DMS 273 treated with DMSO at 0.1 percent for 48 hours (cell line): ENCODE results near the gene CDK6.
"Not testable (repeated sequence)": the region's sequence is repeated elsewhere in the genome, so short reads cannot be mapped to it uniquely, and the experiment has no call there.

Experiments
- DNase-seq: peaks from one replicate; lab custom pipeline; 2025; lab: John Stamatoyannopoulos, UW

CDK6 gene

GRCh38 chr7:92836489-92836999 is at the start of gene CDK6:
Gene CDK6, minus strand, starts transcription at chr7:92836573. Its CDS starts 3,250 bp downstream, at chr7:92833323.
- DNase-seq: peak; percentile 36

GRCh38 chr7:92886039-92886438 is 49.7 kb upstream of the CDK6 start:
- not testable (repeated sequence) for DNase-seq

- no peak for DNase-seq
Observed at GRCh38 chr7:92884218-92884617, 47.8 kb upstream of the CDK6 start.

- DNase-seq: no peak
Observed at GRCh38 chr7:92882760-92883159, 46.4 kb upstream of the CDK6 start.

- DNase-seq: no peak
Observed at GRCh38 chr7:92881091-92881485, 44.7 kb upstream of the CDK6 start.

- no peak for DNase-seq
Observed at GRCh38 chr7:92880212-92881090, 44.1 kb upstream of the CDK6 start.

GRCh38 chr7:92877367-92877766 is 41.0 kb upstream of the CDK6 start:
- no peak for DNase-seq

GRCh38 chr7:92876836-92877235 is 40.5 kb upstream of the CDK6 start:
- DNase-seq: no peak

- DNase-seq: no peak
Observed at GRCh38 chr7:92875719-92876118, 39.3 kb upstream of the CDK6 start.

GRCh38 chr7:92875173-92875572 is 38.8 kb upstream of the CDK6 start:
- no peak for DNase-seq

- no peak for DNase-seq
Observed at GRCh38 chr7:92874567-92874966, 38.2 kb upstream of the CDK6 start.

GRCh38 chr7:92873776-92874175 is 37.4 kb upstream of the CDK6 start:
- DNase-seq: no peak

GRCh38 chr7:92872701-92873100 is 36.3 kb upstream of the CDK6 start:
- no peak for DNase-seq

GRCh38 chr7:92868683-92869293 is 32.4 kb upstream of the CDK6 start:
- DNase-seq: no peak

GRCh38 chr7:92864169-92864568 is 27.8 kb upstream of the CDK6 start:
- DNase-seq: not testable (repeated sequence)

GRCh38 chr7:92856436-92856835 is 20.1 kb upstream of the CDK6 start:
- DNase-seq: no peak

- no peak for DNase-seq
Observed at GRCh38 chr7:92854501-92855238, 18.3 kb upstream of the CDK6 start.

GRCh38 chr7:92851732-92852131 is 15.4 kb upstream of the CDK6 start:
- DNase-seq: no peak

- DNase-seq: no peak
Observed at GRCh38 chr7:92850516-92850915, 14.1 kb upstream of the CDK6 start.

- no peak for DNase-seq
Observed at GRCh38 chr7:92849322-92849721, 12.9 kb upstream of the CDK6 start.

- DNase-seq: no peak
Observed at GRCh38 chr7:92848851-92849250, 12.5 kb upstream of the CDK6 start.

GRCh38 chr7:92848441-92848840 is 12.1 kb upstream of the CDK6 start:
- no peak for DNase-seq

GRCh38 chr7:92847305-92847704 is 10.9 kb upstream of the CDK6 start:
- DNase-seq: no peak
